HepG2 (cell line): ENCODE measurements around the gene PCBP1. TPM values are rescaled to one million over a fixed set of nuclear protein-coding genes. Genes with fewer than 3 reads are reported as not detected.

Source experiments
- ADNP ChIP-seq: sonication (generic); formaldehyde crosslinking; IDR thresholded peaks from 2 replicates; pipeline ENCODE4 v1.4.0; 2020; ENCODE audit warnings: missing genetic modification reagents
- ATF3 ChIP-seq: sonication (generic); formaldehyde crosslinking; IDR thresholded peaks from 2 replicates; pipeline ENCODE4 v1.4.0; 2020; ENCODE audit warnings: missing genetic modification reagents
- DPF2 ChIP-seq: sonication (generic); formaldehyde crosslinking; IDR thresholded peaks from 2 replicates; pipeline ENCODE4 v1.4.0; 2020; ENCODE audit warnings: mild to moderate bottlenecking, low read depth, missing genetic modification reagents, borderline replicate concordance
- ETS1 ChIP-seq: sonication (generic); formaldehyde crosslinking; IDR thresholded peaks from 2 replicates; pipeline ENCODE4 v1.4.0; 2020; ENCODE audit warnings: missing genetic modification reagents
- GMEB1 ChIP-seq: sonication (generic); formaldehyde crosslinking; IDR thresholded peaks from 2 replicates; pipeline ENCODE4 v1.5.1; 2020; ENCODE audit warnings: missing genetic modification reagents, mild to moderate bottlenecking, borderline replicate concordance
- IRF2 ChIP-seq: IDR thresholded peaks from 2 replicates; pipeline ENCODE4 v1.6.1; 2018; ENCODE audit warnings: missing genetic modification reagents, missing compliant biosample characterization
- KLF15 ChIP-seq: sonication (generic); formaldehyde crosslinking; IDR thresholded peaks from 2 replicates; pipeline ENCODE4 v1.8.1; 2023; ENCODE audit warnings: borderline replicate concordance, mild to moderate bottlenecking, inconsistent platforms, missing genetic modification reagents, mixed read lengths
- KLF9 ChIP-seq: IDR thresholded peaks from 2 replicates; pipeline ENCODE4 v1.6.1; 2016; ENCODE audit warnings: low read depth
- MAF1 ChIP-seq: sonication (generic); formaldehyde crosslinking; IDR thresholded peaks from 2 replicates; pipeline ENCODE4 v1.5.0; 2020; ENCODE audit warnings: missing genetic modification reagents, borderline replicate concordance
- RFX3 ChIP-seq: IDR thresholded peaks from 2 replicates; pipeline ENCODE4 v1.6.1; 2016; ENCODE audit warnings: missing biosample characterization, missing genetic modification reagents
- ZNF318 ChIP-seq: sonication (generic); formaldehyde crosslinking; IDR thresholded peaks from 2 replicates; pipeline ENCODE4 v1.4.0; 2020; ENCODE audit warnings: mild to moderate bottlenecking, missing genetic modification reagents
- ZNF460 ChIP-seq: sonication (generic); formaldehyde crosslinking; IDR thresholded peaks from 2 replicates; pipeline ENCODE4 v1.5.1; 2020; ENCODE audit warnings: missing genetic modification reagents, mild to moderate bottlenecking, borderline replicate concordance
- ZNF510 ChIP-seq: sonication (generic); formaldehyde crosslinking; IDR thresholded peaks from 2 replicates; pipeline ENCODE4 v1.4.0; 2020; ENCODE audit warnings: low read depth, mild to moderate bottlenecking, missing genetic modification reagents
- ZNF567 ChIP-seq: sonication (generic); formaldehyde crosslinking; IDR thresholded peaks from 2 replicates; pipeline ENCODE4 v1.8.1; 2023; ENCODE audit warnings: mild to moderate bottlenecking, missing genetic modification reagents, borderline replicate concordance
- ZNF597 ChIP-seq: sonication (generic); formaldehyde crosslinking; IDR thresholded peaks from 2 replicates; pipeline ENCODE4 v1.5.0; 2020; ENCODE audit warnings: missing genetic modification reagents
- ZSCAN9 ChIP-seq: IDR thresholded peaks from 2 replicates; pipeline ENCODE4 v1.6.1; 2016; ENCODE audit warnings: borderline replicate concordance
- polyA plus RNA-seq, 8 experiments: library from polyadenylated mRNA; depleted of rRNA in 3 of 8; stranded (reverse) in 7 of 8; unstranded in 1 of 8; fragments of >200 nt; fragmentation: Illumina TruSeq in 4 of 8; extraction: Trizol in 4 of 8; gene quantifications; 2 replicates each; pipeline versions ENCODE4 v1.2.1 to v1.2.3, GENCODE V29; 2011 to 2016; ENCODE audit warnings: low read depth in 4 of 8, missing spikeins in 1 of 8, mixed read lengths in 1 of 8; ENCODE audit not compliant: insufficient read depth in 1 of 8
- total RNA-seq, 5 experiments: library from RNA; depleted of rRNA; stranded (reverse); fragments of >200 nt; fragmentation: Illumina TruSeq; extraction: Trizol; gene quantifications; 2 replicates each; pipeline ENCODE4 v1.2.3, GENCODE V29; 2016; ENCODE audit warnings: low read depth in 1 of 5

The PCBP1 gene
- total and polyA plus RNA-seq, 2 of the 13 experiments (the other 11 are each of a cell fraction or from before 2014, with no cell fraction given), result 32.0 to 137 TPM

GRCh38 chr2:70132244-70133126 lies 45.2 kb downstream of the PCBP1 start (continued):
- TF ChIP-seq ETS1, result no peak
- no peak for TF ChIP-seq ADNP
- no peak for TF ChIP-seq ZNF567
- no peak for TF ChIP-seq MAF1 (CRISPR knock-in tag)
- no peak for TF ChIP-seq ATF3
- no peak for TF ChIP-seq KLF15 (CRISPR knock-in tag)
- TF ChIP-seq DPF2 (CRISPR knock-in tag), result no peak
- no peak for TF ChIP-seq RFX3
- TF ChIP-seq GMEB1 (CRISPR knock-in tag), result no peak
- peak; percentile 65; the same call in 1 of the 2 replicates for TF ChIP-seq KLF9 (CRISPR knock-in tag)
- no peak for TF ChIP-seq ZNF510 (CRISPR knock-in tag)
- TF ChIP-seq ZNF318, result no peak
- TF ChIP-seq IRF2 (CRISPR knock-in tag), result peak; percentile 63; the same call in 1 of the 2 replicates
- TF ChIP-seq ZNF460, result no peak
- TF ChIP-seq ZNF597 (CRISPR knock-in tag), result no peak
- TF ChIP-seq ZSCAN9 (CRISPR knock-in tag), result no peak
